Naive thymus-derived CD8-positive, alpha-beta T cell (primary cell): ENCODE measurements around the gene DGKH. TPM values are rescaled to one million over a fixed set of nuclear protein-coding genes. Genes with fewer than 3 reads are reported as not detected.
"Not testable (repeated sequence)": the region's sequence is repeated elsewhere in the genome, so short reads cannot be mapped to it uniquely, and the experiment has no call there.

Source experiments
- ATAC-seq, 2 donors: fragments of 150-1000 bp; cut with Tn5 transposase in 1 of 2; sonication (Bioruptor Pico), chemical (Tn5 transposase) in 1 of 2; 1 replicate in 1 of 2; 2 replicates in 1 of 2; pipeline ENCODE4 v1.10.0; 2021; ENCODE audit warnings: mild to moderate bottlenecking in 2 of 2, moderate library complexity in 2 of 2
- POLR2A ChIA-PET: fragments of 350-600 bp; sonication (Branson Sonifier 250); formaldehyde crosslinking; loops from one replicate; lab custom pipeline; 2021; ENCODE audit warnings: antibody characterized with exemption; lab: Charles Lee
- DNase-seq, 10 donors: peaks; one replicate each; pipeline versions ENCODE4 v3.0.0 to v3.0.0-alpha.2; 2020 to 2022
- H3K27ac Mint-ChIP-seq, 10 donors: one replicate each; pipeline ENCODE4 v1.8.0; 2020 to 2022; ENCODE audit warnings: mild to moderate bottlenecking in 10 of 10, mixed read lengths in 10 of 10, moderate library complexity in 4 of 10, inconsistent platforms in 1 of 10
- H3K27me3 Mint-ChIP-seq, 5 donors: one replicate each; pipeline ENCODE4 v1.8.0; 2021 to 2022; ENCODE audit warnings: mixed read lengths in 5 of 5
- H3K36me3 Mint-ChIP-seq, 3 donors: one replicate each; pipeline ENCODE4 v1.8.0; 2020 to 2022; ENCODE audit warnings: mixed read lengths in 3 of 3, mild to moderate bottlenecking in 2 of 3, inconsistent platforms in 1 of 3
- H3K4me1 Mint-ChIP-seq, 4 donors: one replicate each; pipeline ENCODE4 v1.8.0; 2021 to 2022; ENCODE audit warnings: mixed read lengths in 4 of 4
- H3K4me3 Mint-ChIP-seq, 10 donors: one replicate each; pipeline ENCODE4 v1.8.0; 2020 to 2022; ENCODE audit warnings: mild to moderate bottlenecking in 10 of 10, mixed read lengths in 10 of 10, moderate library complexity in 6 of 10, inconsistent platforms in 1 of 10
- H3K9me3 Mint-ChIP-seq, 9 donors: one replicate each; pipeline ENCODE4 v1.8.0; 2020 to 2022; ENCODE audit warnings: mixed read lengths in 9 of 9, mild to moderate bottlenecking in 3 of 9, inconsistent platforms in 1 of 9, moderate library complexity in 1 of 9
- polyA plus RNA-seq, 3 donors: library from polyadenylated mRNA; unstranded; fragments of 300-500 nt; fragmentation: Illumina TruSeq; gene quantifications; one replicate each; pipeline ENCODE4 v1.2.3, GENCODE V29; 2021
- total RNA-seq, 8 experiments: library from RNA in 2 of 8; stranded (reverse) in 2 of 8; gene quantifications; one replicate each; pipeline ENCODE4 v1.2.3 and lab custom pipeline; 2021 to 2026

DGKH gene
- total and polyA plus RNA-seq, 5 experiments from 2014 or later: 1.3 to 5.2 (median 1.5) TPM

- DNase-seq: no peak
- ATAC-seq: no peak
- H3K27me3 Mint-ChIP-seq: no peaks in the 10 kb centered on the region
- peaks cover 0 to 11% (median 0%) of the 10 kb centered on the region in 4 donors for H3K4me1 Mint-ChIP-seq
- H3K36me3 Mint-ChIP-seq: peaks cover 0 to 7% (median 7%) of the 10 kb centered on the region in 3 donors
- H3K27ac Mint-ChIP-seq: no peak overlapping the region
- H3K9me3 Mint-ChIP-seq: no peaks in the 10 kb centered on the region
- POLR2A ChIA-PET: no interaction called here
- H3K4me3 Mint-ChIP-seq: no peak overlapping the region
Measured at GRCh38 chr13:42064966-42065365, 16.5 kb downstream of the DGKH start.

- no peaks in the 10 kb centered on the region for H3K27me3 Mint-ChIP-seq
- H3K4me3 Mint-ChIP-seq: no peak overlapping the region
- peaks cover 0 to 11% (median 0%) of the 10 kb centered on the region in 4 donors for H3K4me1 Mint-ChIP-seq
- H3K27ac Mint-ChIP-seq: no peak overlapping the region
- no peak for ATAC-seq
- peaks cover 0 to 7% (median 7%) of the 10 kb centered on the region in 3 donors for H3K36me3 Mint-ChIP-seq
- DNase-seq: no peak
- H3K9me3 Mint-ChIP-seq: no peaks in the 10 kb centered on the region
- POLR2A ChIA-PET: no interaction called here
Measured at GRCh38 chr13:42065414-42065813, 17.0 kb downstream of the DGKH start.

GRCh38 chr13:42066542-42066941, 18.1 kb downstream of the DGKH start:
- Mint-ChIP-seq H3K27ac (no peak overlapping the region), H3K27me3 (no peaks in the 10 kb centered on the region), H3K4me3 (no peak overlapping the region), H3K4me1 (peaks cover 5 to 12% (median 8%) of the 10 kb centered on the region in 4 donors), H3K9me3 (no peaks in the 10 kb centered on the region), H3K36me3 (peaks cover 0 to 7% (median 7%) of the 10 kb centered on the region in 3 donors)
- DNase-seq: no peak
- ATAC-seq: no peak
- POLR2A ChIA-PET: no interaction called here

GRCh38 chr13:42068886-42069285, 20.4 kb downstream of the DGKH start:
- H3K27ac Mint-ChIP-seq: no peak overlapping the region
- peaks cover 10 to 22% (median 19%) of the 10 kb centered on the region in 4 donors for H3K4me1 Mint-ChIP-seq
- H3K27me3 Mint-ChIP-seq: no peaks in the 10 kb centered on the region
- DNase-seq: no peak
- peak overlapping the region in 1 of 10 donors; percentile 21 for H3K4me3 Mint-ChIP-seq
- no peak for ATAC-seq
- H3K9me3 Mint-ChIP-seq: no peaks in the 10 kb centered on the region
- POLR2A ChIA-PET: no interaction called here
- peaks cover 0 to 7% (median 7%) of the 10 kb centered on the region in 3 donors for H3K36me3 Mint-ChIP-seq

- DNase-seq, H3K36me3 Mint-ChIP-seq, H3K4me3 Mint-ChIP-seq, H3K9me3 Mint-ChIP-seq, H3K27me3 Mint-ChIP-seq, POLR2A ChIA-PET, ATAC-seq: not testable (repeated sequence)
- Mint-ChIP-seq H3K27ac (peak overlapping the region in 1 of 10 donors; percentile 1), H3K4me1 (peaks cover 7 to 27% (median 21%) of the 10 kb centered on the region in 4 donors)
Measured at GRCh38 chr13:42070599-42070998, 22.2 kb downstream of the DGKH start.

- DNase-seq, POLR2A ChIA-PET, H3K9me3 Mint-ChIP-seq, H3K27me3 Mint-ChIP-seq, H3K36me3 Mint-ChIP-seq: not testable (repeated sequence)
- peak in 1 of 2 donors; percentile 18 for ATAC-seq
- H3K4me1 Mint-ChIP-seq: peaks cover 9 to 30% (median 23%) of the 10 kb centered on the region in 4 donors
- H3K4me3 Mint-ChIP-seq: peak overlapping the region in 3 of 10 donors; percentile 27 to 67 (median 54)
- peak overlapping the region in 4 of 10 donors; percentile 7 to 77 (median 75) for H3K27ac Mint-ChIP-seq
Measured at GRCh38 chr13:42071179-42071578, 22.7 kb downstream of the DGKH start.

GRCh38 chr13:42071672-42072419, 23.4 kb downstream of the DGKH start:
- Mint-ChIP-seq H3K4me3 (peak overlapping the region in 7 of 10 donors; percentile 0 to 67 (median 30)), H3K27me3 (no peaks in the 10 kb centered on the region), H3K9me3 (no peaks in the 10 kb centered on the region), H3K36me3 (peaks cover 0 to 3% (median 0%) of the 10 kb centered on the region in 3 donors), H3K4me1 (peaks cover 9 to 30% (median 23%) of the 10 kb centered on the region in 4 donors), H3K27ac (peak overlapping the region in 8 of 10 donors; percentile 7 to 78 (median 68))
- DNase-seq (peak in 1 of 10 donors; percentile 6), ATAC-seq (peak; percentile 50 to 61)
- POLR2A ChIA-PET: no interaction called here

GRCh38 chr13:42073683-42074082, 25.2 kb downstream of the DGKH start:
- peaks cover 0 to 3% (median 0%) of the 10 kb centered on the region in 3 donors for H3K36me3 Mint-ChIP-seq
- ATAC-seq (no peak), DNase-seq (no peak)
- no peaks in the 10 kb centered on the region for H3K9me3 Mint-ChIP-seq
- H3K27me3 Mint-ChIP-seq: no peaks in the 10 kb centered on the region
- no peak overlapping the region for H3K27ac Mint-ChIP-seq
- H3K4me3 Mint-ChIP-seq: no peak overlapping the region
- POLR2A ChIA-PET: no interaction called here
- H3K4me1 Mint-ChIP-seq: peaks cover 9 to 30% (median 23%) of the 10 kb centered on the region in 4 donors

GRCh38 chr13:42075517-42075916, 27.1 kb downstream of the DGKH start:
- POLR2A ChIA-PET: no interaction called here
- DNase-seq (no peak), ATAC-seq (no peak)
- H3K27ac Mint-ChIP-seq: no peak overlapping the region
- no peaks in the 10 kb centered on the region for H3K9me3 Mint-ChIP-seq
- H3K27me3 Mint-ChIP-seq: no peaks in the 10 kb centered on the region
- peaks cover 8 to 29% (median 23%) of the 10 kb centered on the region in 4 donors for H3K4me1 Mint-ChIP-seq
- H3K4me3 Mint-ChIP-seq: no peak overlapping the region
- H3K36me3 Mint-ChIP-seq: no peaks in the 10 kb centered on the region

GRCh38 chr13:42076309-42076713, 27.9 kb downstream of the DGKH start:
- H3K9me3 Mint-ChIP-seq: no peaks in the 10 kb centered on the region
- ATAC-seq (no peak), DNase-seq (no peak)
- H3K27ac Mint-ChIP-seq: no peak overlapping the region
- H3K4me3 Mint-ChIP-seq: no peak overlapping the region
- POLR2A ChIA-PET: no interaction called here
- H3K4me1 Mint-ChIP-seq: peaks cover 5 to 24% (median 19%) of the 10 kb centered on the region in 4 donors
- H3K27me3 Mint-ChIP-seq: no peaks in the 10 kb centered on the region
- H3K36me3 Mint-ChIP-seq: no peaks in the 10 kb centered on the region

- DNase-seq (no peak), ATAC-seq (no peak)
- Mint-ChIP-seq H3K9me3 (no peaks in the 10 kb centered on the region), H3K36me3 (peaks cover 0 to 4% (median 2%) of the 10 kb centered on the region in 3 donors), H3K27ac (no peak overlapping the region), H3K4me1 (peaks cover 3 to 8% (median 5%) of the 10 kb centered on the region in 4 donors), H3K27me3 (no peaks in the 10 kb centered on the region), H3K4me3 (no peak overlapping the region)
- POLR2A ChIA-PET: no interaction called here
Measured at GRCh38 chr13:42078128-42078808, 29.8 kb downstream of the DGKH start.

GRCh38 chr13:42083138-42083770, 34.8 kb downstream of the DGKH start:
- POLR2A ChIA-PET: no interaction called here
- Mint-ChIP-seq H3K9me3 (peaks cover 0 to 14% (median 3%) of the 10 kb centered on the region in 9 donors), H3K27me3 (no peaks in the 10 kb centered on the region), H3K4me3 (peak overlapping the region in 2 of 10 donors; percentile 50 to 72), H3K36me3 (peaks cover 2 to 10% (median 6%) of the 10 kb centered on the region in 3 donors), H3K27ac (peak overlapping the region in 1 of 10 donors; percentile 36), H3K4me1 (peaks cover 0 to 2% (median 0%) of the 10 kb centered on the region in 4 donors)
- DNase-seq: peak in 1 of 10 donors; percentile 4
- ATAC-seq: no peak
